C4-2B (cell line): ENCODE results near the gene KCNQ1OT1.

ENCODE experiments used
- CTCF ChIP-seq: fragments of 450-650 bp; conservative IDR thresholded peaks from 2 replicates; pipeline ENCODE4 v1.5.1; 2017; ENCODE audit warnings: mild to moderate bottlenecking
- ZFX ChIP-seq: fragments of 450-650 bp; IDR thresholded peaks from 2 replicates; pipeline ENCODE4 v1.6.1; 2017

GRCh38 chr11:2735053-2735589 lies 35.3 kb upstream of the KCNQ1OT1 start:
- no peak for TF ChIP-seq CTCF
- no peak for TF ChIP-seq ZFX
